Measurements from ENCODE around the gene WIF1.

Gene WIF1

DNA sequence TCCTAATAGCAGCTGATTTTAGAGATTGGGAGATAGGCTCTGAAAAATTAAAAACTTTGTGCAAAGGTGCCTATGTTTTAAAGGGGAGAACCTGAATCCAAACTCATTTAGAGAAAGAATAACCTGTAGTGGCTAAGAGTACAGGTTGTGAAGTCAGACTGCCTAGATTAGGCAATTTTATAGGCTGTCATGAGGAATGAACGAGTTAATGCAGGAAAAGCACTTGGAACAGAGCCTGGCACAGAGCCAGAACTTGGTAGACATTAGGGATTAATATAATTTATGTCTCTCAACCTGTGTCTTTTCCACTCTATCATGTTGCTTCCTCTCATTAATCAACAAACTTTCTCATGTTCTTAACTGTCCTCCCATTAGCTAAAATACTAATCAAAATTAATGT, 98.1 kb downstream of the WIF1 start:
- no peak for DNase-seq (ENCODE audit: low read depth in 2 of 2)

DNA sequence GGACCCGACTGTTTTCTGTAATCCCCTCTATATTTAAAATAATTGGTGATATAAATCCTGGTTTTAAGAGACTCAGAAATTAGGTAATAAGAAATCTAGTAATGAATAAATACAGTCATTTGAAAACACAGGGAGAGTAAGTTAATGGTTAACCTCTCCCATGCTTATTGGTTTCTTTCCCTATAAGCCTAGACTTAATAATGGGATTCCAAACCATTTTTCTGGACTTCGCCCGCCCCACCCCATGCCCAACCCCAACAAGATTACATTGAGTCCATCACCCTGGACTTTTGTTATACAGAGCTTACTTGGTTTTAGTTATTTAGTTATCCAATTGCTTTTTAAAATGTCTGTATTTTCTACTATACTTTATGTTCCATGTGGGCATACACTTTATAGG, 98.7 kb downstream of the WIF1 start:
- DNase-seq (ENCODE audit: low read depth in 2 of 2), result no peak

DNA sequence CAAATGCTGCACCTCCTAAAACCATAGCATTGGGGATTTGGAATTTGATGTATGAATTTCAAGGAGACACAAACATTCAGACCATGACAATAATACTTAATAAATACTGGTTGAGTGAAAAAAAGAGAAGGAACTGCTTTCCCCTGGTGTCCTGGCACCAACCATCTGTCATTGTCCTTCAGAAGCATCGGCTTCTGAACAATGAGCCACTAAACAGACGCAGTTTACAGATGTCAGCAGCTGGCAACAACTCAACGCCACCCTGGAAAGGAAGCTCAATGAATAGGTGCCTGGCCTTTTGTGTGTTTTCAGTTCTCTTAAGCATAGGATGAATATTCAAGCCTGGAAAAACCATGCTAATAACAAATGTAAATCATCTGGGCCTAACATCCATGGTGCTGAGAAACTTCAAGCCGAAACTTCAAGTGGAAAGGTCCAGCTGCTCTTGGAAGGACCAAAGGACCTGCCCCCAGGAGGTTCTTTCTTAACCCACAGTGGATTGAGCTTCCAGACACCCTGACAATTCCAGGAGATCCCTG, 101.3 kb downstream of the WIF1 start:
- no peak for DNase-seq (ENCODE audit: low read depth in 2 of 2)

GRCh38 chr12:65016881-65017650, 104.0 kb downstream of the WIF1 start:
- DNase-seq (ENCODE audit: low read depth in 2 of 2), result no peak

DNA sequence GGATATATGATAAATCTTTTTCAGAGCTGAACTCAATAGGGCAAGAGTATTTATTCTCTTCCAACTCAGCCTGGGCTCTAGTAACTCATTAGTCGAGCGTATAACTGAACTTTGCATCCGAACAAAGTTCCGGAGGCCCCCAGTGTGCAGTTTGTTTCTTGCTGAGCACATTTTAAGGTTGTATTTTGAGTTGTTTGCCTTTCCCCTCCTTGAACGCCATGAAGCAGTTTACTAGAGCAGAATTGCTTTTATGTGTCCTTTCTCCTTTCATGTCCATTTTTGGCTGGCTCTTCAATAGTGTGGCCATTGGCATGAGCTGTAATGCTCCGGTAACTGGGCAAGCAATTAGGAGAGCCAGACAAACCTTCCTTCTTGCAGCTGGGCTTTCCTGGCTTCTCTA, 105.3 kb downstream of the WIF1 start:
- DNase-seq (ENCODE audit: low read depth in 2 of 2), result no peak

DNA sequence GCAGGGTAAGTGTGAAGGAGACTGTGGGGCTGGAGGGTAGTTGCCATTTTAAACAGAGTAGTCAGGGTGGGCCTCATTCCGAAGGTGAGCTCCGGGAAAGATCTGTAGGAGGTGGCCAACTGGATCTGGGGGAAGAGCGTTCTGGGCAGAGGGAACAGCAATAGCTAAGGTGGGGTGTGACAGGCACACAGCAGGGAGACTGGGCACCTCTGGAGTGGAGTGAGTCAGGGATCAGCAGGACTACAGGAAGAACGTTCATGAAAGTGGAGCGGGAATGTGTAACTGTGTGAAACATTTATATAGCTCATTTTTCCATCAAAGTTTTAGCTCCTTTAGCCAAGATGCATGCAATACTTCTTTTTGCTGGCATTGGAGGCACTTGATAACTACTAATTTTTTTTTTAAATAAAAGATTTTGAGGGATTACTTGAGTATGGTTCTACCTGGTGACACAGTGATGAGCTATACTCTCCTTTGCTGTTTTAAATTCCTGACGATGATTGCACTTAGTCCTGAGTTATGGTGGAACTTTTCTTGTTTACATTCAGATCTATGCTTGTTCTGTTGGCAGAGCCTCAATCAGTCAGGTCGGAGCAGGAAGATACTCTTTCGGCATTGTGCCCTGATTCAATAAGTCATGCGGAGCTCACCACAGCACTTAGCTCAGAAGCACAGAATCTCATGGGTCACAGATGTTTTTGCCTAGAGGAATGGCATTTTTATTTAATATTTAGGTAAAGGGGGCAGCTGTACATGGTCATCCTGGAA, 106.4 kb downstream of the WIF1 start:
- DNase-seq (ENCODE audit: low read depth in 2 of 2), result no peak

DNA sequence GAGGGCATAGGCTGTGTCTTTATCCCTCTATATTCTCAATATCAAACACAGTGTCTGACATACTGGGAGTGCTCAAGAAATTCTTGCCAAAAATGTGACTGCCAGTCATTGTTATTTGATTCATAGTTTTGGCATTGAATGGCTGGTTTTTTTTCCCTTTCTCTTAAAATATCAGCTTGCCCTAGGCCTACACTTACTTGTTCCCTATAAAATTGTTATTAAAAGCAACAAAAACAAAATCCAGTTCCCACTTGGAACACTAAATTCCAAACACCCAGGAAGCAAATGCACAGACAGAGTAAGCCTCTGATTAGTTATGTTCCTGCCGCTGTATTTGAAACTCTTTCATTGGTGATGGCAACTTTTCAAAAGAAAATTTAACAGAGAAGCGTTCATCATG, 110.7 kb downstream of the WIF1 start:
- DNase-seq (ENCODE audit: low read depth in 2 of 2), result no peak

- no peak for DNase-seq (ENCODE audit: low read depth in 2 of 2)
These were observed 115.4 kb downstream of the WIF1 start for GRCh38 chr12:65005716-65006115.

- no peak for DNase-seq (ENCODE audit: low read depth in 2 of 2)
These were observed 116.8 kb downstream of the WIF1 start for GRCh38 chr12:65004270-65004669.
